Measurements from ENCODE around the gene P3H2. TPM values are rescaled to one million over a fixed set of nuclear protein-coding genes. Genes with fewer than 3 reads are reported as not detected.
A peak's percentile ranks its signal among the peaks of the same experiment; 100 is the strongest.

P3H2 gene
- total RNA-seq = 100 to 1,000 TPM; 285 to 322 TPM
- polyA plus RNA-seq (2013, experiment 1 of 2) = 70.3 TPM
- 93.2 TPM for polyA plus RNA-seq (2013, experiment 2 of 2)
- long read RNA-seq, experiment 1, transcript P3H2-201 (15 exons, 3,509 nt) = major isoform, 66 of 148 reads
- long read RNA-seq, experiment 1, transcript P3H2-210 (2 exons, 472 nt) = minor isoform, 7 of 148 reads
- long read RNA-seq, experiment 1, partial matches to known transcripts = 41 of 148 reads
- long read RNA-seq, experiment 1, other reads (novel, unspliced or antisense) = 33 of 148 reads
- long read RNA-seq, experiment 2, transcript P3H2-203 (15 exons, 2,963 nt) = minor isoform, 13 of 1,058 reads
- long read RNA-seq, experiment 2, transcript P3H2-201 (15 exons, 3,509 nt) = major isoform, 891 of 1,058 reads
- long read RNA-seq, experiment 2, partial matches to known transcripts = 73 of 1,058 reads
- long read RNA-seq, experiment 2, other reads (novel, unspliced or antisense) = 77 of 1,058 reads
- long read RNA-seq, experiment 3, transcript P3H2-201 (15 exons, 3,509 nt) = major isoform, 1,726 of 1,826 reads
- long read RNA-seq, experiment 3, partial matches to known transcripts = 34 of 1,826 reads
- long read RNA-seq, experiment 3, other reads (novel, unspliced or antisense) = 65 of 1,826 reads
- long read RNA-seq, experiment 4, transcript P3H2-201 (15 exons, 3,509 nt) = major isoform, 22 of 67 reads
- long read RNA-seq, experiment 4, partial matches to known transcripts = 36 of 67 reads
- long read RNA-seq, experiment 4, other reads (novel, unspliced or antisense) = 8 of 67 reads

DNA sequence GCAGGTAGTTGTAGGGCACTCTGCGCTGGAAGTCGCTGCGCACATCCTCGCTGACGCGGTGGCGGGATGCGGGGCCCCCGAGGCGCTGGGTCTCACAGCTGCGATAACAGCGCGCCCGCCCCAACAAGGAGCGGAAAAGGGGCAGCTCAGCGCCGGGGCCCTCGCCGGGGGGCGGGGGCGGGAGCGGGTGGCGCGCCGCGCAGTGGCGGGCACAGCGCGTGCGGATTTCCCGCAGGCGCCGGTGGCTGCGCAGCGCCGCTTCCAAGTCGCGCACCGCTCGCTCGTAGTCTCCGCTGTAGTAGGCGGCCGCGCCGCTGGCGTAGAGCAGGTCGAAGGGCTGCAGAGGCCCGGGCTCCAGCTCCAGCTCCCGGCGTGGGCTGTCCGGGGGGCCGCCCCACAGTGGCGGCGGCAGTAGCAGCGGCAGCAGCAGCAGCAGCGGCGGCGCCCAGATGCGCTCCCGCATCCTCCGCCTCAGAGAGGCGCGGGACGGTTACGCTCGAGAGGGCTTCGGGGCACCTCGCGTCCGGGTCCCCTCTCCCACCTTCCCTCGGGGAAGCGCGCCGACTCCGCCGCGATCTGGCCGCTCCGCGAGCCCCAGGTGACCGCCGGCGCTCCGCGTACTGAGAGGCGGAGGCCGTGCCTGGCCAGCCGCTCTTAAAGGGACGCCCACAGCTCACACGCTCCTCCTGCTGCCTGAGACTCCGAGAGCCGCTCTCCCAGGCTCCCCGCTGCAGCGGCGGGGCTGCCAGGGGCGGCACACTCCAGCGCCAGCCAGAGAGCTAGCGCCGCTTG lies at the start of gene P3H2:
TSS of gene P3H2 (minus strand) at position 629 of the 792 bp plus-strand sequence. CDS start at position 463, 166 bp downstream.
- Mint-ChIP-seq H3K4me3 (peak within 1 kb of the TSS; percentile 93), H3K9me3 (no peaks in the 10 kb centered on the region), H3K36me3 (ENCODE audit: low read depth) (peaks cover 19% of the 10 kb centered on the region), H3K4me1 (peaks cover 53% of the 10 kb centered on the region), H3K27me3 (ENCODE audit: insufficient read depth) (peaks cover 13% of the 10 kb centered on the region), H3K27ac (peak within 1 kb of the TSS; percentile 87)
- peaks cover 36% of the 10 kb centered on the region for H3K36me3 ChIP-seq (ENCODE audit: control insufficient read depth, insufficient read depth, low read length)
- no peaks in the 10 kb centered on the region for H3K4me1 ChIP-seq (ENCODE audit: control insufficient read depth, insufficient read depth, low read length)
- no peaks in the 10 kb centered on the region for H3K9me3 ChIP-seq (ENCODE audit: control insufficient read depth, low read length)
- H3K27ac ChIP-seq (ENCODE audit: low read depth, low read length) = peak within 1 kb of the TSS; percentile 55
- WGBS, 2 experiments (ENCODE audit: insufficient coverage in 1 of 2, insufficient read length in 1 of 2) = 0% methylated on average over 10 to 100 of the region's 100 CpGs
- H3K27me3 ChIP-seq (ENCODE audit: control insufficient read depth, insufficient read depth, low read length, poor library complexity, severe bottlenecking) = no peaks in the 10 kb centered on the region
- DNase-seq = peak; percentile 93
- peak; percentile 61 for TF ChIP-seq CTCF (conservative IDR thresholded peaks at IDR 0.05)
- H3K4me3 ChIP-seq (ENCODE audit: low read length) = peak within 1 kb of the TSS; percentile 89
- peak within 1 kb of the TSS; percentile 92 for H3K9ac ChIP-seq (ENCODE audit: extremely low read depth, low read length, poor library complexity, severe bottlenecking)

GRCh38 chr3:190169877-190170276 lies 49.2 kb upstream of the P3H2 start:
- Histone ChIP-seq H3K4me3 (ENCODE audit: low read length) (peak overlapping the region; percentile 47), H3K36me3 (ENCODE audit: control insufficient read depth, insufficient read depth, low read length) (peaks cover 47% of the 10 kb centered on the region), H3K27me3 (ENCODE audit: control insufficient read depth, insufficient read depth, low read length, poor library complexity, severe bottlenecking) (no peaks in the 10 kb centered on the region), H3K9me3 (ENCODE audit: control insufficient read depth, low read length) (peaks cover 14% of the 10 kb centered on the region), H3K4me1 (ENCODE audit: control insufficient read depth, insufficient read depth, low read length) (peaks cover 32% of the 10 kb centered on the region), H3K9ac (ENCODE audit: extremely low read depth, low read length, poor library complexity, severe bottlenecking) (no peak overlapping the region), H3K27ac (ENCODE audit: low read depth, low read length) (no peak overlapping the region)
- Mint-ChIP-seq H3K9me3 (peaks cover 9% of the 10 kb centered on the region), H3K4me3 (no peak overlapping the region), H3K27ac (peak overlapping the region; percentile 56), H3K27me3 (ENCODE audit: insufficient read depth) (no peaks in the 10 kb centered on the region), H3K36me3 (ENCODE audit: low read depth) (peaks cover 1% of the 10 kb centered on the region), H3K4me1 (peaks cover 49% of the 10 kb centered on the region)
- WGBS, 2 experiments (ENCODE audit: insufficient coverage in 1 of 2, insufficient read length in 1 of 2) = 83% methylated on average over 2 of the region's 2 CpGs; no CpG with 5 or more reads in 1 of the 2 experiments
- TF ChIP-seq CTCF (conservative IDR thresholded peaks at IDR 0.05) = no peak
- DNase-seq = no peak

GRCh38 chr3:190169243-190169642 lies 48.5 kb upstream of the P3H2 start:
- H3K36me3 Mint-ChIP-seq (ENCODE audit: low read depth) = peaks cover 6% of the 10 kb centered on the region
- H3K27ac Mint-ChIP-seq = peak overlapping the region; percentile 56
- peaks cover 14% of the 10 kb centered on the region for H3K9me3 Mint-ChIP-seq
- Histone ChIP-seq H3K9me3 (ENCODE audit: control insufficient read depth, low read length) (peaks cover 11% of the 10 kb centered on the region), H3K4me1 (ENCODE audit: control insufficient read depth, insufficient read depth, low read length) (peaks cover 32% of the 10 kb centered on the region), H3K9ac (ENCODE audit: extremely low read depth, low read length, poor library complexity, severe bottlenecking) (peak overlapping the region; percentile 24), H3K36me3 (ENCODE audit: control insufficient read depth, insufficient read depth, low read length) (peaks cover 48% of the 10 kb centered on the region), H3K4me3 (ENCODE audit: low read length) (peak overlapping the region; percentile 47), H3K27me3 (ENCODE audit: control insufficient read depth, insufficient read depth, low read length, poor library complexity, severe bottlenecking) (no peaks in the 10 kb centered on the region), H3K27ac (ENCODE audit: low read depth, low read length) (no peak overlapping the region)
- DNase-seq = no peak
- 81 to 100% methylated on average over 2 to 4 of the region's 4 CpGs for WGBS, 2 experiments (ENCODE audit: insufficient coverage in 1 of 2, insufficient read length in 1 of 2)
- H3K4me1 Mint-ChIP-seq = peaks cover 52% of the 10 kb centered on the region
- H3K27me3 Mint-ChIP-seq (ENCODE audit: insufficient read depth) = no peaks in the 10 kb centered on the region
- H3K4me3 Mint-ChIP-seq = no peak overlapping the region
- TF ChIP-seq CTCF (conservative IDR thresholded peaks at IDR 0.05) = no peak

All from endodermal cell (in vitro differentiated cells).